ENCODE data around the gene CDH4.

GRCh38 chr20:61795669-61796630 is 543.9 kb downstream of the CDH4 start:
- TF ChIP-seq CTCF (IDR thresholded peaks at IDR 0.05) (no peak), POLR2A (IDR thresholded peaks at IDR 0.05) (no peak), EP300 (IDR thresholded peaks at IDR 0.05) (no peak), POLR2AphosphoS5 (IDR thresholded peaks at IDR 0.05) (no peak)
